ENCODE results near the gene TMPRSS9.
"Not testable (repeated sequence)": the region's sequence is repeated elsewhere in the genome, so short reads cannot be mapped to it uniquely, and the experiment has no call there.

The TMPRSS9 gene

GRCh38 chr19:2392366-2392765, 32.3 kb downstream of the TMPRSS9 start:
- DNase-seq (ENCODE audit: low read depth in 3 of 3): no peak

DNA sequence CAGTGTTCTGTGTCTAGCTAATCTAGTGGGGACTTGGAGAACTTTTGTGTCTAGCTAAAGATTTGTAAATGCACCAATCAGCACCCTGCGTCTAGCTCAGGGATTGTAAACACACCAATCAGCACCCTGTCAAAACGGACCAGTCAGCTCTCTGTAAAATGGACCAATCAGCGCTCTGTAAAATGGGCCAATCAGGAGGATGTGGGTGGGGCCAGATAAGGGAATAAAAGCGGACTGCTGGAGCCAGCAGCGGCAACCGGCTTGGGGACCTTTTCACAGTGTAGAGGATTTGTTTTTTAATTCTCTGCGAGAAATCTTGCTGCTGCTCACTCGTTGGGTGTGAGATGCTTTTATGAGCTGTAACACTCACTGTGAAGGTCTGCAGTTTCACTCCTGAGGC, 32.8 kb downstream of the TMPRSS9 start:
- DNase-seq (ENCODE audit: low read depth in 3 of 3): not testable (repeated sequence)

DNA sequence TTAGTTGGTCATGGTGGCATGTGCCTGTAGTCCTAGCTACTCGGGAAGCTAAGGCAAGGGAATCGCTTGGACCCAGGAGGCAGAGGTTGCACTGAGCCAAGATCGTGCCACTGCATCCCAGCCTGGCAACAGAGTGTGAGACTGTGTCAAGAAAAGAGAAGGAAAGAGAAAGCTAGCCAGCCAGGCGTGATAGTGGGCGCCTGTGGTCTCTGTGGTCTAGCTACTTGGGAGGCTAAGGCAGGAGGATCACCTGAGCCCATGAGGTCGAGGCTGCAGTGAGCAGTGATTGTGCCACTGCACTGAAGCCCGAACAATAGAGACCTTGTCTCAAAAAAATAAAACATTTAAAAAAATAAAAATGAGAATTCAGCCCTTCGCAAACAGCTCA, 34.0 kb downstream of the TMPRSS9 start:
- DNase-seq (ENCODE audit: low read depth in 3 of 3): no peak

GRCh38 chr19:2394442-2395292, 34.6 kb downstream of the TMPRSS9 start:
- DNase-seq (ENCODE audit: low read depth in 3 of 3): no peak

DNA sequence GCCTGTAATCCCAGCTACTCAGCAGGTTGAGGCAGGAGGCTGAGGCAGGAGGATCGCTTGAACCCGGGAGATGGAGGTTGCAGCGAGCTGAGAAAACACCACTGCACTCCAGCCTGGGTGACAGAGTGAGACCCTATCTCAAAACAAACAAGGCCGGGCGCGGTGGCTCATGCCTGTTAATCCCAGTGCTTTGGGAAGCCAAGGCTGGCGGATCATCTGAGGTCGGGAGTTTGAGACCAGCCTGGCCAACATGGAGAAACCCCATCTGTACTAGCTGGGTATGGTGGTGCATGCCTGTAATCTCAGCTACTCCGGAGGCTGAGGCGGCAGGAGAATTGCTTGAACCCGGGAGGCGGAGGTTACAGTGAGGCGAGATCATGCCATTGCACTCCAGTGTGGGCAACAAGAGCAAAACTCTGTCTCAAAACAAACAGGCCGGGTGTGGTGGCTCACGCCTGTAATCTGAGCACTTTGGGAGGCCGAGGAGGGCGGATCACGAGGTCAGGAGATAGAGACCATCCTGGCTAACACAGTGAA, 35.3 kb downstream of the TMPRSS9 start:
- not testable (repeated sequence) for DNase-seq (ENCODE audit: low read depth in 3 of 3)

GRCh38 chr19:2397173-2397572, 37.1 kb downstream of the TMPRSS9 start:
- not testable (repeated sequence) for DNase-seq (ENCODE audit: low read depth in 3 of 3)

- DNase-seq (ENCODE audit: low read depth in 3 of 3): no peak
These were observed 38.8 kb downstream of the TMPRSS9 start for GRCh38 chr19:2398735-2399305.

- DNase-seq (ENCODE audit: low read depth in 3 of 3): no peak
These were observed 39.5 kb downstream of the TMPRSS9 start for GRCh38 chr19:2399582-2399981.

GRCh38 chr19:2408247-2408646, 48.2 kb downstream of the TMPRSS9 start:
- DNase-seq (ENCODE audit: low read depth in 3 of 3): no peak

GRCh38 chr19:2409352-2409912, 49.4 kb downstream of the TMPRSS9 start:
- DNase-seq (ENCODE audit: low read depth in 3 of 3): no peak

GRCh38 chr19:2410023-2410422, 50.0 kb downstream of the TMPRSS9 start:
- DNase-seq (ENCODE audit: low read depth in 3 of 3): no peak

DNA sequence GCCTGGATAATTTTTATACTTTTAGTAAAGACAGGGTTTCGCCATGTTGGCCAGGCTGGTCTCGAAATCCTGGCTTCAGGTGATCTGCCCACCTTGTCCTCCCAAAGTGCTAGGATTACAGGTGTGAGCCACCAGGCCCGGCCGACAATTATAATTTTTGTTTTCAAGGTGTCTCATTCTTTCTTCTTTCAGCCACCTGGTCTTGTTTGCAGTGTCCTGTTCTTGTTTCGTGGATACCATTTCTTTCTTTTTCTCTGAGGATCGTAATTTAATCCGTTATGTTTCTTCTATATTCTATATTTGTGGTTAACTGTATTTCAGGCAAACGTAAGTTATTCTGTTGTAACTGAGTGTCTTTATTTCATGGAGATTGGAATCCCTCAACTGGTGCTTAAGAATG, 51.6 kb downstream of the TMPRSS9 start:
- DNase-seq (ENCODE audit: low read depth in 3 of 3): no peak

GRCh38 chr19:2412449-2412848, 52.4 kb downstream of the TMPRSS9 start:
- no peak for DNase-seq (ENCODE audit: low read depth in 3 of 3)

DNA sequence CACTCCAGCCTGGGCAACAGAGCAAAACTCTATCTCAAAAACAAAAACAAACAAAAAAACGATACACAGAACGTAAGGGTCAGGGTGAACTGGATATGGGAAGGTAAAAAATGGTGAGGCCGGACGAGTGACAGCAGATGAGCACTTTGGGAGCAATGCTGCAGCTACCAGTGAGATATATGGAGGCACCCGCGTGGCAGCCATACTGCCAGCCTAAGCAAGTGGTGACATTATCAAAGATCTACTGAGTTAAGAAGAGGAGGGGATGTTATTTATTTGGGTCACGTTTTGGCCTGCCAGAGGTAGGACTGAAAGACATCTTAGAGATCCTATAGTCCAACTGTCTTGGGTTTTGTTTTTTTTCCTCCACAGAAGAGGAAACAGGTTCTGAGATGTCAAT, 53.1 kb downstream of the TMPRSS9 start:
- no peak for DNase-seq (ENCODE audit: low read depth in 3 of 3)

- no peak for DNase-seq (ENCODE audit: low read depth in 3 of 3)
These were observed 53.6 kb downstream of the TMPRSS9 start for GRCh38 chr19:2413629-2414028.

GRCh38 chr19:2415281-2415972, 55.4 kb downstream of the TMPRSS9 start:
- DNase-seq (ENCODE audit: low read depth in 3 of 3): no peak

DNA sequence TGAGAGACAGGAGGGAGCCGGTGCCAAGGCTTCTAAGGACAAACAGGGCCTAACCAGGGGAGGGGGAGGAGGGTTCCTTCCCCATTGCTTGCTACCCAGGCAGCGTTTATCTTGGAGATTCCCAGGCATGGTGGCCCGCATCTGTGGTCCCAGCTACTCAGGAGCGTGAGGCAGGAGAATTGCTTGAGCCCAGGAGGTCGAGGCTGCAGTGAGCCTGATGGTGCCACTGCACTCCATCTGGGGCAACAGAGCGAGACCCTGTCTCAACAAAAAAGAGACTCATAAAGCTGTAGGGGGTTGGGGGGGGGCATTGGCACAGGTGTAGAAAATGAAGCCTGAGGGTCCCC, 55.9 kb downstream of the TMPRSS9 start:
- DNase-seq (ENCODE audit: low read depth in 3 of 3): no peak

- no peak for DNase-seq (ENCODE audit: low read depth in 3 of 3)
These were observed 56.4 kb downstream of the TMPRSS9 start for GRCh38 chr19:2416321-2417097.

- not testable (repeated sequence) for DNase-seq (ENCODE audit: low read depth in 3 of 3)
These were observed 57.4 kb downstream of the TMPRSS9 start for GRCh38 chr19:2417436-2417835.

- DNase-seq (ENCODE audit: low read depth in 3 of 3): no peak
These were observed 57.9 kb downstream of the TMPRSS9 start for GRCh38 chr19:2417881-2418406.

DNA sequence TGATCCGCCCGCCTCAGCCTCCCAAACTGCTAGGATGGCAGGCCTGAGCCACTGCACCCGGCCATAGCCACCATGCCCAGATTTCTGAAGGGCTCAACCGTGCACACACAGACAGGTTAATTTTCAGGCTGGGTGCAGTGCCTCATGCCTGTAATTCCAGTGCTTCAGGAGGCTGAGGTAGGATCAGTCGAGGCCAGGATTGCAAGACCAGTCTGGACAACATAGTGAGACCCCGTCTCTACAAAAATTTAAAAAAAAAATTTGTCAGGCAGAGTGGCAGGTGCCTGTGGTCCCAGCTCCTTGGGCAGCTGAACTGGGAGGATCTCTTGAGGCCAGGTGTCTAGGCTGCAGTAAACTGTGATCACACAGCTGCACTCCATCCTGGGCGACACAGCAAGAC, 59.7 kb downstream of the TMPRSS9 start:
- no peak for DNase-seq (ENCODE audit: low read depth in 3 of 3)

All from stimulated activated CD4-positive, alpha-beta T cell treated with anti-CD3 and anti-CD28 coated beads, TNF-alpha, amount 100 ng/mL, for 4 hours (primary cell).